Lung (tissue), 12 donors: ENCODE data around the gene STRBP. TPM values are rescaled to one million over a fixed set of nuclear protein-coding genes. Genes with fewer than 3 reads are reported as not detected.
A peak's percentile ranks its signal among the peaks of the same experiment; 100 is the strongest.

ENCODE experiments used
- ATAC-seq: fragments of 200-7000 bp; cut with Tn5 transposase; one replicate; pipeline ENCODE4 v1.9.1; 2020; ENCODE audit warnings: moderate number of reproducible peaks; ENCODE audit not compliant: insufficient read depth, low FRiP score
- DNase-seq, 3 donors: peaks; one replicate each; pipeline ENCODE4 v3.0.0-alpha.2; 2013 to 2017
- H3K27ac ChIP-seq, 2 donors: one replicate each; pipeline ENCODE4 v1.5.1; 2013; ENCODE audit warnings: mild to moderate bottlenecking in 2 of 2, moderate library complexity in 2 of 2, control low read depth in 1 of 2, inconsistent platforms in 1 of 2, low read depth in 1 of 2, low read length in 1 of 2
- H3K27me3 ChIP-seq, 3 donors: one replicate each; pipeline ENCODE4 v1.5.1; 2013; ENCODE audit warnings: low read length in 2 of 3; ENCODE audit not compliant: control insufficient read depth in 3 of 3, insufficient read depth in 3 of 3
- H3K36me3 ChIP-seq, 4 donors: one replicate each; pipeline ENCODE4 v1.5.1; 2013; ENCODE audit warnings: low read length in 4 of 4, mild to moderate bottlenecking in 1 of 4, moderate library complexity in 1 of 4; ENCODE audit not compliant: control insufficient read depth in 4 of 4, insufficient read depth in 4 of 4
- H3K4me1 ChIP-seq, 5 donors: one replicate each; pipeline ENCODE4 v1.5.1; 2013; ENCODE audit warnings: low read length in 5 of 5, mild to moderate bottlenecking in 2 of 5, moderate library complexity in 1 of 5; ENCODE audit not compliant: control insufficient read depth in 5 of 5, insufficient read depth in 5 of 5
- H3K4me3 ChIP-seq: one replicate; pipeline ENCODE4 v1.5.1; 2013; ENCODE audit warnings: mild to moderate bottlenecking, control low read depth, moderate library complexity
- H3K9ac ChIP-seq, 2 donors: one replicate each; pipeline ENCODE4 v1.5.1; 2013; ENCODE audit warnings: low read length in 2 of 2, control low read depth in 1 of 2; ENCODE audit not compliant: insufficient read depth in 1 of 2
- H3K9me3 ChIP-seq, 4 donors: one replicate each; pipeline ENCODE4 v1.5.1; 2013; ENCODE audit warnings: low read length in 3 of 4, mild to moderate bottlenecking in 1 of 4, moderate library complexity in 1 of 4; ENCODE audit not compliant: control insufficient read depth in 4 of 4, insufficient read depth in 3 of 4
- WGBS, 2 donors: extraction: QIAGEN DNeasy Blood & Tissue Kit; methylation state at CpG; one replicate each; pipeline ENCODE4 v1.1.7; 2013; 5-methylcytosine and 5-hydroxymethylcytosine counted together
- polyA plus RNA-seq, 2 donors: library from polyadenylated mRNA; stranded (reverse); fragments of 200-250 nt; gene quantifications; one replicate each; pipeline ENCODE4 v1.2.1, GENCODE V29; 2013
- total RNA-seq, 2 donors: library from RNA; depleted of rRNA in 1 of 2; stranded (reverse); fragments of >200 nt in 1 of 2; gene quantifications; one replicate each; pipeline ENCODE4 v1.2.1, GENCODE V29; 2014 to 2021
- TF ChIP-seq, protein P1 (sequence below): IDR thresholded peaks from 2 replicates; pipeline ENCODE4 v1.5.1; 2012; ENCODE audit warnings: mild to moderate bottlenecking; ENCODE audit errors: control extremely low read depth, extremely low read depth
- donor health status: control.
- donor health status: control.
- donor health status: Bipolar disorder and iron deficiency.
- donor health status: healthy.
- donor health status: DM: yes; HTN: yes; CAD: no.

Gene STRBP
- total and polyA plus RNA-seq, 4 donors = 8.3 to 27.2 (median 21.1) TPM

GRCh38 chr9:123073991-123074422 is 194.4 kb downstream of the STRBP start:
- TF ChIP-seq, protein P1, sequence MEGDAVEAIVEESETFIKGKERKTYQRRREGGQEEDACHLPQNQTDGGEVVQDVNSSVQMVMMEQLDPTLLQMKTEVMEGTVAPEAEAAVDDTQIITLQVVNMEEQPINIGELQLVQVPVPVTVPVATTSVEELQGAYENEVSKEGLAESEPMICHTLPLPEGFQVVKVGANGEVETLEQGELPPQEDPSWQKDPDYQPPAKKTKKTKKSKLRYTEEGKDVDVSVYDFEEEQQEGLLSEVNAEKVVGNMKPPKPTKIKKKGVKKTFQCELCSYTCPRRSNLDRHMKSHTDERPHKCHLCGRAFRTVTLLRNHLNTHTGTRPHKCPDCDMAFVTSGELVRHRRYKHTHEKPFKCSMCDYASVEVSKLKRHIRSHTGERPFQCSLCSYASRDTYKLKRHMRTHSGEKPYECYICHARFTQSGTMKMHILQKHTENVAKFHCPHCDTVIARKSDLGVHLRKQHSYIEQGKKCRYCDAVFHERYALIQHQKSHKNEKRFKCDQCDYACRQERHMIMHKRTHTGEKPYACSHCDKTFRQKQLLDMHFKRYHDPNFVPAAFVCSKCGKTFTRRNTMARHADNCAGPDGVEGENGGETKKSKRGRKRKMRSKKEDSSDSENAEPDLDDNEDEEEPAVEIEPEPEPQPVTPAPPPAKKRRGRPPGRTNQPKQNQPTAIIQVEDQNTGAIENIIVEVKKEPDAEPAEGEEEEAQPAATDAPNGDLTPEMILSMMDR = no peak
- H3K36me3 ChIP-seq = peaks cover 10 to 31% (median 22%) of the 10 kb centered on the region in 4 donors
- H3K9me3 ChIP-seq = no peaks in the 10 kb centered on the region
- H3K4me1 ChIP-seq = peaks cover 0 to 6% (median 0%) of the 10 kb centered on the region in 5 donors
- no peak overlapping the region for H3K9ac ChIP-seq
- DNase-seq (peak in 1 of 3 donors; percentile 38), ATAC-seq (no peak)
- H3K27me3 ChIP-seq = no peaks in the 10 kb centered on the region
- H3K4me3 ChIP-seq = no peak overlapping the region
- no peak overlapping the region for H3K27ac ChIP-seq
- 60 to 79% methylated on average over 1 of the region's 1 CpG for WGBS, 2 donors

GRCh38 chr9:123073441-123073840 is 194.9 kb downstream of the STRBP start:
- DNase-seq = no peak
- no peak overlapping the region for H3K9ac ChIP-seq
- H3K27ac ChIP-seq = peak overlapping the region in 1 of 2 donors; percentile 17
- ATAC-seq = no peak
- no peaks in the 10 kb centered on the region for H3K27me3 ChIP-seq
- H3K4me1 ChIP-seq = peaks cover 0 to 6% (median 0%) of the 10 kb centered on the region in 5 donors
- peaks cover 9 to 31% (median 21%) of the 10 kb centered on the region in 4 donors for H3K36me3 ChIP-seq
- H3K9me3 ChIP-seq = no peaks in the 10 kb centered on the region
- TF ChIP-seq, protein P1 = no peak
- H3K4me3 ChIP-seq = no peak overlapping the region
- WGBS, 2 donors = 73 to 84% methylated on average over 5 of the region's 5 CpGs

DNA sequence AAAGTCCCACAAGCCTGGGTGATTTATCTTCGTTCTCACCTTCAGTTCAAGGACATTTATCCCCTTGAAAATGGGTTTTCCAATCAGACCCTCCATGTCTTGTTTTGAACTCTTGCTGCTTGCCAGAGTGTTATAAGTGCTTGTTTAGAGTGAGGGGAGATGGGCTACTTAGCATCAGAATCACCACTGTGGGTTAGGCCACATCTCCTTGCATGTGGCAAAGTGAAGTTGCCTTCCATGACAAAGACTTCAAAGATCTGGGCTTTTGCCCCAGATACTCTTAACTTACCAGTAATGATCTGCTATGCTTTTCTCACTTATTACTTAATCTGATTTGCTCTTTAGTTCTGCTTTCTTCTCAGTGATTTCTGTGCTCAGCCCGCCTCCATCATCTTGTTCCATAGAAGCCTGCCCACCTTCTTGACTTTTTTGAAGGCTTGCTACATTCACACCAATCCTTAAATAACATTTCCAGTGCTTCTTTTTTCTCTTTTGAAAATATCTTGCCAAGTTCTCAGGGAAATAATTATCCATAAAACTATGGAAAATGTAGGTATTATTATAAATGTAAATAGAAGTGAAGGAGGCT is 195.9 kb downstream of the STRBP start:
- DNase-seq = no peak
- Histone ChIP-seq H3K4me1 (peaks cover 0 to 6% (median 0%) of the 10 kb centered on the region in 5 donors), H3K27ac (no peak overlapping the region), H3K9ac (no peak overlapping the region), H3K27me3 (no peaks in the 10 kb centered on the region), H3K4me3 (no peak overlapping the region), H3K9me3 (no peaks in the 10 kb centered on the region), H3K36me3 (peaks cover 8 to 36% (median 20%) of the 10 kb centered on the region in 4 donors)
- 91 to 97% methylated on average over 2 of the region's 2 CpGs for WGBS, 2 donors
- TF ChIP-seq, protein P1 = no peak
- ATAC-seq = no peak

Other genes with a start within 250 kb of the STRBP start
- gene GPR21, start 234.9 kb downstream of the STRBP start, total RNA-seq = 1 to 10 TPM; 3.7 to 6.1 TPM
- gene GPR21, start 234.9 kb downstream of the STRBP start, polyA plus RNA-seq = under 1 TPM in 1 of 2 donors, not detected in 1; 0.03 TPM
- gene CRB2, start 87.6 kb upstream of the STRBP start, total RNA-seq = under 1 TPM; 0.25 to 0.34 TPM
- under 1 TPM; 0.01 to 0.18 TPM for gene CRB2, start 87.6 kb upstream of the STRBP start, polyA plus RNA-seq